Activated naive CD8-positive, alpha-beta T cell (primary cell): ENCODE results near the gene ANKRD34A.
A peak's percentile ranks its signal among the peaks of the same experiment; 100 is the strongest.
"Not testable (repeated sequence)": the region's sequence is repeated elsewhere in the genome, so short reads cannot be mapped to it uniquely, and the experiment has no call there.

Experiments used
- H3K27ac Mint-ChIP-seq: one replicate; pipeline ENCODE4 v1.8.0; 2021; ENCODE audit warnings: mixed read lengths
- H3K27me3 Mint-ChIP-seq: one replicate; pipeline ENCODE4 v1.8.0; 2021; ENCODE audit warnings: mixed read lengths
- H3K36me3 Mint-ChIP-seq: one replicate; pipeline ENCODE4 v1.8.0; 2021; ENCODE audit warnings: mixed read lengths
- H3K4me1 Mint-ChIP-seq: one replicate; pipeline ENCODE4 v1.8.0; 2021; ENCODE audit warnings: low read depth, mixed read lengths
- H3K4me3 Mint-ChIP-seq: one replicate; pipeline ENCODE4 v1.8.0; 2021; ENCODE audit warnings: mild to moderate bottlenecking, mixed read lengths
- H3K9me3 Mint-ChIP-seq: one replicate; pipeline ENCODE4 v1.8.0; 2021; ENCODE audit warnings: low read depth, mixed read lengths

Gene ANKRD34A

DNA sequence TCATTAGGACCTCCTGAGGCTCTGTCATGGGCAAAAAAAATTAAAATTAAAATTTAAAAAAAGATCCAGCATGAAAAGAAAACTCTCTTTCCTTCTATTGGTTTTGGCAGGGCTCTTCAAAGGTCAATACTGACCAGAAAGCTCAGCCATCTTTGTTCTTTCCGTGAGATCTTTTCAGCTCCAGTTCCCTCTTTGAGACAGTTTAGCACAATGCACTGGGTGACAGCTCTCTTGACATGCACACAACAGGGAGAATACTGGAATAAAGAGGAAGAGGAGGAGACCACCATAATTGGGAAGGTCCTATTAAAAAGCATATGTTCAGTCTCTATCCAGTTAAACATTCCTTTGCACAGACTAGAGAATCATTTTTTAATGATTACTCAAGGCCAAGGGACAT is 12.8 kb downstream of the ANKRD34A start:
- H3K4me1 Mint-ChIP-seq, result peaks cover 72% of the 10 kb centered on the region
- peaks cover 5% of the 10 kb centered on the region for H3K36me3 Mint-ChIP-seq
- H3K4me3 Mint-ChIP-seq, result no peak overlapping the region
- H3K27ac Mint-ChIP-seq, result peak overlapping the region; percentile 73
- H3K27me3 Mint-ChIP-seq, result no peaks in the 10 kb centered on the region
- no peaks in the 10 kb centered on the region for H3K9me3 Mint-ChIP-seq

DNA sequence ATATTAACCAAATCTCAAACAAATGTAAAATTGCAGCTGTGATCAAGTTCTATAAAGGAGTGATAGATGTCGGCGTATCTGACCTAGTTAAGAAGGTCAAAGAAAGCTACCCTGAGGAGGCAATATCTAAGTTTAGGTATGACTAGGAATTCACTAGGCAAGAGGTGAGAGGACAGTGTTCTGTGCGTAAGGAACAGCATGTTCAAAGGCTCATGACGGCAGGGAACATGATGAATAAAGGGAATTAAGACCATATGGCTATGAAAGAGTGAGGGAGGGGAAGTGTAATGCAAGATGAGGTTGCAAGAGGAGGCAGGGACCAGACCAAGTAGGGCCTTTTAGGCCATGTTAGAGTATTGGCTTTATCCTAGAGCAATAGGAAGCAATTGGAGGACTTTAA is 15.2 kb downstream of the ANKRD34A start:
- H3K27ac Mint-ChIP-seq, result peak overlapping the region; percentile 69
- H3K27me3 Mint-ChIP-seq, result no peaks in the 10 kb centered on the region
- H3K9me3 Mint-ChIP-seq, result no peaks in the 10 kb centered on the region
- H3K4me1 Mint-ChIP-seq, result peaks cover 52% of the 10 kb centered on the region
- H3K4me3 Mint-ChIP-seq, result no peak overlapping the region
- peaks cover 5% of the 10 kb centered on the region for H3K36me3 Mint-ChIP-seq

DNA sequence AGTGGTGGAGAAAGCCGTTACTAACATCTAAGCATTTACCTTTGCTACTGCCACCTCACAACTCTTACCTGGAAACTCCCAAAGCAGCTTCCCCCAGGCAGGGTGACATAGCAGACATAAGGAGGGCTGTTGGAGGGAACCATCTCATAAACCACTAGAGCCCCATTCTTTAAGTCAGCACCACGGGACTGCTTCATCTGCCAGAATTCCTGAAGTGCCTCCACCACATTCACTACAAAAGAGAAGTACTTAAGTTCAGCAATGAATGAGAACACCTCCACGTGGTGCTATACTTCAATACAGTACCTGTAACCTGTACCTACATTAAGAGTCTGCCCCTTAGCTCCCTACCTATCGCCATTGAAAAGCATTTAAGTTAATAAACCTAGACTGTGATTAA is 16.8 kb downstream of the ANKRD34A start:
- Mint-ChIP-seq H3K27ac (peak overlapping the region; percentile 12), H3K4me3 (no peak overlapping the region), H3K27me3 (no peaks in the 10 kb centered on the region), H3K36me3 (peaks cover 8% of the 10 kb centered on the region), H3K9me3 (no peaks in the 10 kb centered on the region), H3K4me1 (peaks cover 40% of the 10 kb centered on the region)

DNA sequence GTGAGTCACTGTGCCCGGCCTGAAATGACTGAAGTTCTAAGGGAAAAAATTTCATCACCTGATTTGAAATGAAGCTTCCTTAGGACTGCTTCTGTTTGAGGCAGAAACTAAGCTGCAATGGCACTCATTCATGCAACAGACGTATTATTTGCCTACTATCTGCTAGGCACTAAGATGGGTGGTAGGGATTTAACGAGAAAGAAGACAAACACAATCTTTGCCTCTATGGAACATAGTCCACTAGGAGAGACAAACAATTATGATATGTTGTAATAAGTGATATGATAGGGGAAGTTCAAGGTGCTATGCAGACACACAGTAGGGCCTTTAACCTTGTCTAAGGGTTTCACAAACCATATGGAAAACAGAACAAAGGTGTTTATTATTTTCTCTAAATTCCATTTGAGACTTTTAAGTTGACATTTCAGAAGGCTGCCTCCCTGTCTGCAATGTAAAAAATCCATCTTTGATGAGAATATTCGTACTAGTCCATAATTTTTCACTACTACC is 17.8 kb downstream of the ANKRD34A start:
- Mint-ChIP-seq H3K27me3 (no peaks in the 10 kb centered on the region), H3K36me3 (peaks cover 9% of the 10 kb centered on the region), H3K4me3 (no peak overlapping the region), H3K9me3 (no peaks in the 10 kb centered on the region), H3K4me1 (peaks cover 32% of the 10 kb centered on the region), H3K27ac (peak overlapping the region; percentile 47)

DNA sequence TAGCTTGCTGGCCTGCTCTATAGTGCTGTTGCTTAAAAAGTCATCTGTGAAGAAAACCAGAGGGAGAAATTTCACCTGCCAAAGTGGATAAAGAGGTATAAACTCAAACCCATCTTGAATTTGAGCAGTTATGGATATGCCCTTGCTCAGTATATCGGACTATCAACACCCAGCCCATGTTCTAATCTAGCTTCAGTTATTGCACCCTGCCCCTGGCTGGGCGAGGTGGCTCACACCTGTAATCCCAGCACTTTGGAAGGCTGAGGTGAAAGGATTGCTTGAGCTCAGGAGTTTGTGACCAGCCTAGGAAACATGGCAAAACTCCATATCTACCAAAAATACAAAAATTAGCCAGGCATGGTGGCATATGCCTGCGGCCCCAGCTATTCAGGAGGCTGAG is 19.8 kb downstream of the ANKRD34A start:
- Mint-ChIP-seq H3K27me3 (no peaks in the 10 kb centered on the region), H3K36me3 (peaks cover 9% of the 10 kb centered on the region), H3K4me1 (peaks cover 17% of the 10 kb centered on the region), H3K27ac (no peak overlapping the region), H3K4me3 (no peak overlapping the region), H3K9me3 (no peaks in the 10 kb centered on the region)

DNA sequence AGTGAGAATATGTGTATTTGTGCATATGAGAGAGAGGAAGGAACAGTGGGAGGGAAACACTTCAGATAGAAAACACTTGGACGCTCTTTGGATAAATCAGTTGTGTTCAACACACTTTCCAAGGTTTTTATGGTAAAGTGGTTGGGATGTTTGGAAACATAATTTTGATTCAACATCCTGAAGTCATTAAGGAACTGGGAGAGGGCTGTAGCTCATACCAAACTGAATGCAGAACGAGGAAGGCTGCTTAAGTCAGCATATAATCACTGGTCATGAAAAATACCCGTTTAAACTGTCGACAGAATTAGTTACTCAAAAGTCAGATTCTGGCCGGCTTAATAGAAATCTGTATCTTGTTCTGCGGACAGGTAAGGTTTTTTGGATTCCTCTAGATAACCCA is 21.5 kb downstream of the ANKRD34A start:
- no peaks in the 10 kb centered on the region for H3K9me3 Mint-ChIP-seq
- peaks cover 9% of the 10 kb centered on the region for H3K36me3 Mint-ChIP-seq
- H3K4me1 Mint-ChIP-seq, result peaks cover 6% of the 10 kb centered on the region
- no peak overlapping the region for H3K4me3 Mint-ChIP-seq
- H3K27ac Mint-ChIP-seq, result peak overlapping the region; percentile 2
- H3K27me3 Mint-ChIP-seq, result no peaks in the 10 kb centered on the region

DNA sequence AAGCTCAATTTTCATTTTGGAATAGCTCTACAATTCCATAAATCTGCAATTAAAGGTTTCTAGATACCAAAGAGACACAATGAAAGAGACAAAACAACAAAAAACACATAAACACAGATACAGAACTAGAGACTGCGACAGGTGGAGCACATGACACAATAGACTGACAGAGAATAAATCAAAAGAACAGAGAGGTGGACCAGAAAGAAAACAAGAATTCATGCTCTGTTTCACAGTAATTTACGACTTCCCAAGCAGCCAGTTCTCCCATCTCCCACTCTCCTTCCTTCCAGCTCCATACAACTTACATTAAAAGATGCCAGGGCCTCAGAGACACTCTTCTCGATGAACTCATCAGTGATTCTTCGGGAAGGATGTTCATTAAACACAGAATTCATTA is 22.0 kb downstream of the ANKRD34A start:
- Mint-ChIP-seq H3K36me3 (peaks cover 9% of the 10 kb centered on the region), H3K27ac (peak overlapping the region; percentile 2), H3K9me3 (no peaks in the 10 kb centered on the region)

DNA sequence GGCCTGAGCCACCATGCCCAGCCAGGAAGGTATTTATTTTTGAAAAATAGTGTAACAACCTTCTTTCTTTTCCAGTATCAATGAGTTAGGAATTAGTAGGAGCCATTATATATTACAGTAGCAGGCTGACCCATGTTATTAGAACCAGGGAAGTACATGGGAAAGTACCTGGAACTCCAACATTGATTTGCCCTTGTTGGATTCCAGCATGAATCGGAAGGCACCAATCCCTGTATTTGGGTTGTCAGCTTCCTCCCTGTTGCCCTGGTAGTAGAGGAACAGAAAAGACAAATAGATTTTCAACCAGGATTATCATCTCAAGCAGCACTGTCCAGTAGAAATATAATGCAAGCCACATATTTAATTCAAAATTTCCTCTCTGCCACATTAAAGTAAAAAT is 26.9 kb downstream of the ANKRD34A start:
- Mint-ChIP-seq H3K36me3 (peaks cover 4% of the 10 kb centered on the region), H3K27me3 (no peaks in the 10 kb centered on the region), H3K9me3 (no peaks in the 10 kb centered on the region), H3K27ac (no peak overlapping the region), H3K4me3 (no peak overlapping the region), H3K4me1 (peaks cover 11% of the 10 kb centered on the region)

More for the DNA sequence above, 22.0 kb downstream of the ANKRD34A start:
- H3K27me3 Mint-ChIP-seq, result no peaks in the 10 kb centered on the region
- peaks cover 6% of the 10 kb centered on the region for H3K4me1 Mint-ChIP-seq
- H3K4me3 Mint-ChIP-seq, result no peak overlapping the region

DNA sequence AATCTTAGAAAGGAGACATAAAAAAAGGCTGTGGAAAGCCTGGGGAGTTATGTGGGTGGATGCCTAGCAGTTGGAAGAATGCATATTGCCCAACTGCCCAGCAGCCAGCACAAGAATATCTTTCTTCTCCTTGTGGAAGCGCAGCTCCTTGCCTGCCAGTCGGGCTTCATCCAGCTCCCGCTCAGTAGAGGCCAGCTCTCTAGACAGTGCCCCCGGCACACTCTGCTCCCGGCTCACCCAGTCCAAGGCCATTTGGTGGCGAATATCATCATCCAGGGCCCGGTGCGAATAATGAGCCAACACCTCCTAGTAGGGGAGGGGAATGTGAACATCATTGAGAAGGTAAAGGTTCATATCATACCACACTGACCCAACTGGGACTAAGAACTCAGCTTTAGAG is 28.1 kb downstream of the ANKRD34A start:
- Mint-ChIP-seq H3K27ac (no peak overlapping the region), H3K27me3 (no peaks in the 10 kb centered on the region), H3K4me3 (no peak overlapping the region), H3K9me3 (no peaks in the 10 kb centered on the region), H3K4me1 (peaks cover 17% of the 10 kb centered on the region), H3K36me3 (no peaks in the 10 kb centered on the region)

DNA sequence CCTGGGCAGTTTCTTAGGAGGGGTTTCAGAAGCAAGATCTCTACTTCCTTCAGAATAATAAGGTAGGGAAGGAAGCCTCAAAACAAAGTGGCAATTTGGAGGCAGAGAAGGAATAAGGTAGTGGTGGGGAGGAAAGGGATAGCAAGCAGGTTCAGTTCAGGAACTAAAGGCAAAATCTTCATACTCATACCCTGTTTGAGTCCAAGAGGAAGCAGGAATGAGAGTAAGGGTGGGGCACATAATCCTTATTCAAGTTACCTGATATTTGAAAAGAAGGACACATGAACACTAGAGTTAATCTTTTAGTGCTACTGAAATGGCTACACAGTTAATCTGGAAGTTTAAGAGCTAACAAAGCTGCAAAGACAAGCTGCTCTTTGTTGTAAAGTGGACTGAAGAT is 28.7 kb downstream of the ANKRD34A start:
- Mint-ChIP-seq H3K36me3 (no peaks in the 10 kb centered on the region), H3K27ac (peak overlapping the region; percentile 76)

DNA sequence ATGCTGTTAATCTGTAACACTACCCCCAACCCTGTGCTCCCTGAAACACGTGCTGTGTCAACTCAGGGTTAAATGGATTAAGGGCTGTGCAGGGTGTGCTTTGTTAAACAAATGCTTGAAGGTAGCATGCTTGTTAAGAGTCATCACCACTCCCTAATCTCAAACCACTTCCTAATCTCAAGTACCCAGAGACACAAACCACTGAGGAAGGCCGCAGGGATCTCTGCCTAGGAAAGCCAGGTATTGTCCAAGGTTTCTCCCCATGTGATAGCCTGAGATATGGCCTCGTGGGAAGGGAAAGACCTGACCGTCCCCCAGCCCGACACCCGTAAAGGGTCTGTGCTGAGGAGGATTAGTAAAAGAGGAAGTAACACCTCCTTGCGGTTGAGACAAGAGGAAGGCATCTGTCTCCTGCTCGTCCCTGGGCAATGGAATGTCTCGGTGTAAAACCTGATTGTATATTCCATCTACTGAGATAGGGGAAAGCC is 31.8 kb downstream of the ANKRD34A start:
- not testable (repeated sequence) for H3K27me3 Mint-ChIP-seq, H3K36me3 Mint-ChIP-seq
- peak overlapping the region; percentile 63 for H3K4me3 Mint-ChIP-seq

More for the DNA sequence above, 28.7 kb downstream of the ANKRD34A start:
- H3K4me1 Mint-ChIP-seq, result peaks cover 21% of the 10 kb centered on the region
- H3K4me3 Mint-ChIP-seq, result no peak overlapping the region
- no peaks in the 10 kb centered on the region for H3K9me3 Mint-ChIP-seq
- H3K27me3 Mint-ChIP-seq, result no peaks in the 10 kb centered on the region

DNA sequence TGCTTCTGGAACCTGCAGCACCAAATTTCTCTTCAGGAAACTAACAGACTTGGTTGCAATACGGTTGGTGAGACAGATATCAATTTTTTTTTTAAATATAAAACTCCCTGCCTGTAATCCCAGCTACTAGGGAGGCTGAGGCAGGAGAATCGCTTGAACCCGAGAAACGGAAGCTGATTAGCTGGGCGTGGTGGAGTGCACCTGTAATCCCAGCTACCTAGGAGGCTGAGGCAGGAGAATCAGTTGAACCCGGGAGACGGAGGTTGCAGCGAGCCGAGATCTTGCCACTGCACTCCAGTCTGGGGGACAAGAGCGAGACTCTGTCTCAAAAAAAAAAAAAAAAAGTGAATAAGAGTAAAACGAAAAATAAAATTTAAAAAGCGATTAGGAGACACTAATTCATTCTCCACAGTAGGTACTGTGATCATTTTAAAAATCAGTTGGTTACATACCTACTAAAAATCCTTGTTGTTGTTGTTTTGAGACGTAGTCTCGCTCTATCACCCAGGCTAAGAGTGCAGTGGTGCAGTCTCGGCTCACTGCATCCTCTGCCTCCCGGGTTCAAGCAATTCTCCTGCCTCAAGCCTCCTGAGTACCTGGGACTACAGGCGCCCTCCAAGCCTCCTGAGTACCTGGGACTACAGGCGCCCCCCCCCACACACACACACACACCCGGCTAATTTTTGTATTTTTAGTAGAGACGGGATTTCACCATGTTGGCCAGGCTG is 36.3 kb downstream of the ANKRD34A start:
- Mint-ChIP-seq H3K9me3 (no peaks in the 10 kb centered on the region), H3K36me3 (peaks cover 8% of the 10 kb centered on the region), H3K27ac (peak overlapping the region; percentile 88), H3K4me3 (peak overlapping the region; percentile 88), H3K4me1 (peaks cover 36% of the 10 kb centered on the region), H3K27me3 (no peaks in the 10 kb centered on the region)

More for the DNA sequence above, 31.8 kb downstream of the ANKRD34A start:
- Mint-ChIP-seq H3K27ac (peak overlapping the region; percentile 84), H3K4me1 (peaks cover 26% of the 10 kb centered on the region)
- not testable (repeated sequence) for H3K9me3 Mint-ChIP-seq

DNA sequence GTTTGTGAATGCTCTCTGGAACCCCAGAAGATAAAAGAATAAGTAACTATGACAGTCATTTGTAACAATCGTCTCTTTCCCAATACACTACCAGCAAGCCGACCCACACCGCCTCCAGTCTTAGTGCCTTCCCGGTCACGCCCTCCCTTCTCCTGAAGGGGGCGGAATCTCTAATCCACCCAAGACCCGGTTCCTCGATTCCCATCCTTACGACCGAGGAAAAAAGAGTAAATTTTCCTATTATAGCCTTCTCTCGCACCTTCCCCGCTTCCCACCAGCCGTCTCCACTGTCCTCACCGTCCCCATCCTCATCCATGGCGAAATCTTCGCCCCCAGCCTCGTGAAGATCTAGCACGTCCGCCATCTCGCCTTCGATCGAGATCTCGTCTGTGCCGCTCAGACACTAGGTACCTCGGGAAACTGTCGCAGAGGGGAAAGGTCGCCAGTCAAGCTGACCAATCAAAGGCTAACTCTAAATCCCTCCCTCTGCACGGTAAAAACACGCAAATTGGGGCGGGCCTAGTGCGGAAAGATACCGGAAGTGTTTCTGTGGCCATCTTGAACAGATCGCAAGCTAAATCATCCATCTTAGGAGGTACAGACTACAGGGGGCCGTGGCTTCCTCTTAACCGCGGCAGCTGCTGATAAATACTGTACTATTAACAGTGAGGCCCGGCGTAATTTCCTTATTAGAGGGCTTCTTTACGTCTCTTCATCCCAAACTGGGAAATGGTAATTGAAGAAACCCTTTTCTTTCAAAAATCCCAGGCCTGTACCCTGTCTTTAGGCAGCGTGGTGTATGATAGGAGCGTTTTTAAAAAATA is 37.1 kb downstream of the ANKRD34A start, which contains the start of gene RBM8A:
Gene RBM8A (minus strand): TSS at position 422 of the 824 bp plus-strand sequence. CDS start 58 bp downstream, at position 364.
- Mint-ChIP-seq H3K27ac (no peak within 1 kb of the TSS), H3K9me3 (no peaks in the 10 kb centered on the region), H3K36me3 (peaks cover 8% of the 10 kb centered on the region), H3K27me3 (no peaks in the 10 kb centered on the region), H3K4me3 (peak within 1 kb of the TSS; percentile 88), H3K4me1 (peaks cover 29% of the 10 kb centered on the region)

DNA sequence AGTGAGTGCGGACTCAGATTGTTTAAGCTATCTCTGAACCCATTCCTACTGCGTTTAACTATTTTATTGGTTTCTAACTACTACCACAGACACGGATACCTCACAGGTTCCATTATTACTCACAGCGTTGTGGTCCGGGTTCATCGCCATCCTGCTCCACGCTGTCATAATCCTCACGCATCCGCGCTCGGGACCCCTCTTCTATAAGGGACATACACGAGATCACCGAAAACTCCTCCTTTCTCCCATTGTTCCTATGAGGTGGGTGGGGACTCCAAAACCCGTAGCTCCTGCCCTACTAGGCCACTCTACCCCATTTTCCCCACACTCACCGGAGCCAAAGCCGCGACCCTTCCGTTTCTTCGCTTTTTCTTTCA is 37.7 kb downstream of the ANKRD34A start:
- Mint-ChIP-seq H3K27ac (no peak overlapping the region), H3K27me3 (no peaks in the 10 kb centered on the region), H3K9me3 (no peaks in the 10 kb centered on the region), H3K36me3 (peaks cover 8% of the 10 kb centered on the region), H3K4me3 (no peak overlapping the region), H3K4me1 (peaks cover 28% of the 10 kb centered on the region)

DNA sequence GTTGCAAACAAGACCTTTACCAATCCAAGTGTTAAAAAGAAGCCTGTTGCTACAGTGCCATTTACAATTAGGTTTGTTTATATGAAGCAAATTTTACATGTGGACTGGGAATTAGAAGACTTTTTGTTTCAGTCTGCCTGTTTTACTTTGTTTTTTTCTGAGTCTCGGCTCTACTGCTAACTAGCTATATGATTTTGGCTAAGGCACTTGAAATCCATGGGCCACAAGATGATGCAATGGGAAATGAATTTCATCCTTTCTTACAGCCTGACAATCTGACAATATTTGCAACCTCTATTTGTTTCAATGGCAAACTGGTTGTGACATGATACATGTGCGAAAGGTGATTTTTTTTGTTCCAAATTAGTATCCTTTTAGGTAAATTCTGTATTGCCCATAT is 42.1 kb downstream of the ANKRD34A start:
- peaks cover 48% of the 10 kb centered on the region for H3K4me1 Mint-ChIP-seq
- no peaks in the 10 kb centered on the region for H3K27me3 Mint-ChIP-seq
- H3K4me3 Mint-ChIP-seq, result no peak overlapping the region
- no peak overlapping the region for H3K27ac Mint-ChIP-seq
- no peaks in the 10 kb centered on the region for H3K9me3 Mint-ChIP-seq
- peaks cover 8% of the 10 kb centered on the region for H3K36me3 Mint-ChIP-seq
